Hematopoietic multipotent progenitor cell treated with erythropoietin and hydrocortisone succinate and interleukin-3 and kit ligand, for 15 days (in vitro differentiated cells): ENCODE data around the gene VAT1L.
"Not testable (repeated sequence)": the region's sequence is repeated elsewhere in the genome, so short reads cannot be mapped to it uniquely, and the experiment has no call there.

ENCODE experiments used
- DNase-seq: peaks from one replicate; pipeline ENCODE4 v3.0.0-alpha.2; 2015; ENCODE audit warnings: low spot score

VAT1L gene

DNA sequence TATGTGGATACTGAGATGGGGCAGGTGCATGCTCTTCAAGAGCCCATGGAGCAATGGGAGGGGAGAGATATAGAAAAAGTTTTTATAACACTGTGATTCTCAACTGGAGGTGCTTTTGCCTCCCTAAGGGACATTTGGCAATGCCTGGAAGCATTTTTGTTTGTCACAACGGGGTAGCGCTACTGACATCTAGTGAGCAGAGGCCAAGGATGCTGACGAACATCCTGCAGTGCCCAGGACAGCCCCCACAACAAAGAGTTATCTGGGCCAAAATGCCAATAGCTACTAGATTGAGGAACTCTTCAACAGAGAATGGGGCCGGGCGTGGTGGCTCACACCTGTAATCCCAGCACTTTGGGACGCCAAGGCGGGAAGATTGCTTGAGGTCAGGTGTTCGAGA is 166.8 kb downstream of the VAT1L start:
- no peak for DNase-seq

DNA sequence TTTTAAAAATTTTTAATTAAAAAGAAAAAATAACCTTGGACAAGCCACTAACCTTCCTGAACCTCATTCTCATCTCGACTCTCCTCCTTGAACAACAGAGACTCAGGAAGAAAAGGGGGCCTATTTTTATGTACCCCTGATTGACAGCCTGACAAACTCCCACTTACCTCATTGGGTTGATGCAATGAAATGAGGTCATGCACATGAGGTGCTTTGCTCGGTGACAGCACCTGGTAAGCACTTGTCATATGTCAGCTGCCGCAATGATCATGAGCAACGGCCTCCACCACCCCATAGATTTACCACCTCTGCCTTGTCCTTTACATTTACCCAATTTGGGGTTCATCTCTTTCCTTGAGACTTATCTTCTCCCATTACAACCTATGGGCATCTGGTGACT is 167.9 kb downstream of the VAT1L start:
- no peak for DNase-seq

DNA sequence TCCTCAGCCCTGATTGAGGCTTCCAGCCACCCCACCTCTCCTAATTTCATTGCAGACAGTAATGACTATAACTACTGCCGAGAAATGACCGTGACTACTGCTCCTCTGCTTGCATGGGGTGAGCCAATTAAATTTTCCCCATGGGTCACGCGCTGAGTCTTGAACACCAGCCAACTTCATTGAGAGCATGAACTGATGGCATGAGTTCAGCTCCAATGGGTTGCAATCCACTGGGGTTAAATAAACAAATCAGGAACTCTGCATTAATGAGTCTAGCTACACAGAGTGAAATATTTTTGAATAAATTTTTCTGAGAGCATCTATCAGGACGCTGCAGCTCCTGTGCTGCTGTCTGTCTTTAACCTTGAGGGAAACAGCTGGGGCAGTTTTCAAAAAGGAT is 172.4 kb downstream of the VAT1L start:
- DNase-seq = no peak

DNA sequence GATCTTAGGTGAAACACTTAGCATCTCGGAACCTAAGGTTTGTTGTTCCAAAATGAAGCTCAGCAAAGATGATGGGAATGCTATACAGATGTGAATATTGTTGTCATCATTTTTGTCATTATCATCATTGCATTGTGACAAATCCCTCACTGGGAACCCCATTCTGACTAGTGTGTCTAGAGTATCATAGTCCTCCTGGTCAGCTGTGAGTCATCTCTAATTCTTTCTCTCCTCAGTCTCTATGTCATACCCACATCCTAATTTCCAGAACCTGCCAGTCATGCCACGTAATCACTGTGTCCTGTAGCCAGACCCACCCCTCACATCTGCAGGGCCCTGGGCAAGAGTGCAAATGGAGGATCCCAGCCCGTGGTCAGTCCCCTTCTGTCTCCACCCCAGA is 173.4 kb downstream of the VAT1L start:
- DNase-seq = no peak

DNA sequence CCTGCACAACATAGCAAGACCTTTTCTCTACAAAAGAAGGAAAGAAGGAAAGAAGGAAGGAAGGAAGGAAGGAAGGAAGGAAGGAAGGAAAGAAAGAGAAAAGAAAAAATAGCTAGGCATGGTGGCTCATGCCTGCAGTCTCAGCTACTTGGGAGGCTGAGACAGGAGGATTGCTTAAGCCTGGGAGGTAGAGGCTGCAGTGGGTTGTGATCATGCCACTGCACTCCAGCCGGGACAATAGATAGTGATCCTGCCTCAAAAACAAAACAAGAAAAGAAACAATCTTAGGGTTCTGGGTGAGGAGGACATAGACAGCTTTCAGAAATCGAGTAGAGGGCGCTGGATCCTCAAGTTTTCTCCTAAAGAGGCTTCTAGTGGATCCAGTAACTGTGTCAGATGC is 174.3 kb downstream of the VAT1L start:
- DNase-seq = no peak

DNA sequence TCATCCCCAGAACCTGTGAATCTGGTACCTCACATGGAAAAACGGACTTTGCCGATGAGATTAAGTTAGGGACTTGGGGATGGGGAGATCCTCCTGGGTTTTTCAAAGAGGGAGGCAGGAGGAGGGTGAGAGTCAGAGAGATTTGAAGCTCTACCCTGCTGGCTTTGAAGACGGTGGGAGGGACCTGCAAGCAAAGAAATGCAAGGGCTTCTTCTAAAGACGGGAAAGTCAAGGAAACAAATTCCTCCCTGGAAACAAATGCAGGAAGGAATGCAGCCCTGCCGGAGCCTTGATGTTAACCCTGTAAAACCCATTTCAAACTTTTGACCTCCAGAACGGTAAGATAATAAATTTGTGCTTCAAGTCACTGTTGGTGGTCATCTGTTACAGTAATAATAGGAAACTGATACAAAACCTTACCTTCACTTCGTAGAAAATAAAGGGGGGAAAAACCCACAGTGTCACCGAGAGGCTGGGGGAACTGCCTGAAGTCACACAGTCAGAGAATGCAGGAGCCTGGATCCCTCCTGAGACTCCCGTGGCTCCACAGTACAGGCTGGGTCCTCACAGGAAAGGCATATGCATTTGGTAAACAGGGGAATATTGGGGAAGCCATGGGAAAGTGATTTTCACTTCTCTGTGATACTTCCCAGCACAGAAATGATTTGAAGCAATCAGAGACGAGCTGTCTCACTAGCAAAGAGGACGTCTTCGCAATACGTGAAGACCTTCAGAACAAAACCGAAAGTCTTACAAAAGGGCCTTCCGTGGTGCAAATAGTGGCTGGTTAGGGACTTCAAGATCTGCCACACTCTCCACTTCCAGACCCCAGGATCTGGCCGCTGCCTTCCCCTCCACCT is 175.1 kb downstream of the VAT1L start:
- DNase-seq = no peak

DNA sequence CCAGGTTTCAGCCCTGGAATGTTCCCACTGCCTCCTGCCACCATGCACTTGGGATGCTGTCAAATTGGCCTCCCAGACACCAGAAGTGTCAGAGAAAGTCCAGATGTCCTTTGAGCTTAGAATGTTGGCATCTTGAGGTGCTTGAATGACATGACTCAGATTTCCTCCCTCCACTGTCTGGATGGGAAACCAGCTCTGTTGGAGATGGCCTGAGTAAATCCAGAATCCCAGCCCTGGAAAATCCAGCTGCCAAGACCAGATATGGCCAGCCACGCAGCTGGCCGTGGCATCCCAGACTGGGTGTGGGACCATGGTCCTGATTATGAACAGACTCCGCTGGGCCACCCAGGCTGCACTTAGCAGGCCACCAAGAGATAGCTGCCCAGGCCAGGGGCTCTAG is 177.0 kb downstream of the VAT1L start:
- DNase-seq = no peak

DNA sequence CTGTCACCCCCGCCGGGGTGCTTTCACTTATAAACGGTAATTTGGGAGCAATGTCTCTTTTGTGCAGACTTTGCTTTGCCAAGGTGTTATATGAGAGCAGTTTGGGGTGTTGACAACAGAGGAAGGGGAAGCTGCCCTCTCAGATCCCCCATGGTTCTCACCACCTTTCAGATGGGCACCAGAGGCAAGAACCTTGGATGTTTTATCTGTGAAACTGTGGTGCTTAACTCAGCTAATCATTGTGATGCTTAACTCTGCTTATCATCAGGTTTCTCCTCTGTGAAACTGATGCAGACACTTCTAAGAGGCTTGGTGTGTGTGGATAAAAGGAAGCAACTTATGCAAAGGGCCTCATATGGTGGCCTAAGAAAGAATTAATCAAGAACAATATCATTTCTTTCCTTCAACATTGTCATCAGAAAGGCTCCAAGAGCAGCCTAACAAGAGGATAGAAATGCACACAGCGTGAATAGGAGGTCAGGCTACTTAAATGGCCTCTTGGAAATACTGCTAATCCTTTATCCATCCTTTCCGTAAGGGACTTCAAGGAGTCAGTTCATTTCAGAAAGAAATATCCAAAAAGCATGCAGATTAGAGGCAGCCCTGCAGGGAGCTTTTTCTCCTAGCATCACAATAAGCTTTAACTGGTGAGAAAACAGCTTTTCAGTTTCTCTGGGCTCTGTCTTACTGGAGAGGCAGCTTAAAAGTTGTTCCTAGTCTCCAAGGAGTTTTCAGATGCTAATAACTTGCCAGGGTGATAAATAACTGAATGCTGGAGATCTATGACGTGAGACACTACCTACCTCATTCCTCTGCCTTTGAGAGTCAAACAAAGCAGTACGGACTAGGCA is 178.9 kb downstream of the VAT1L start:
- no peak for DNase-seq

DNA sequence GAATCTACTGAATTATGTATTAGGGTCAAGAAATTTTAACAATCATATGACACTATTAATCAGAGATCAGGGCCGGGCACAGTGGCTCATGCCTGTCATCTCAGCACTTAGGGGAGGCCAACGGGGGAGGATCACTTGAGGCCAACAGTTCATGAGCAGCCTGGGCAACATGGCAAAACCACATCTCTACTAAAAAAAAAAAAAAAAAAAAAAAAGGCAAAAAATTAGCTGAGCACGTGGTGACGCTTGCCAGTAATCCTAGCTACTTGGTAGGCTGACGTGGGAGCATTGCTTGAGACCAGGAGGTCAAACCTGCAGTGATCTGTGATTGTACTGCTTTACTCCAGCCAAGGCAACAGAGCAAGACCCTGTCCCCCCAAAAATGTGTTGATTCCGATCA is 181.5 kb downstream of the VAT1L start:
- peak; percentile 25 for DNase-seq

DNA sequence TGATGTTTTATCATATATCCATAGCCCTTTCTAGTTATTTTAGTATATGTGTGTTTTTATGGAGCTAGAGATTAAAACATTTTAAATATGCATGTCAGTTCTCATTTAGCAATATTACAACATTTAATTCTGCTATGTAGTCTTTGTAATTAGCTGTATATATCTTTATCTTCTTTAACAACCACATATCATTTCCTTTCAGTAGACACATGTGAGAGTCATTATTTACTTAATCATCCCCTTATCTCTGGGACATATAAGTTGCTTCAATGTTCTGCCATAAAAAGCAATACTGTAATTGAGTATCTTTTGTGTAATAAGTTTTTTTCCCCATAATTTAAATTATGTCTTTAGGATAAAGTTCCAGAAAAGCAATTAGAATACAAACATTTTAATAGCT is 182.0 kb downstream of the VAT1L start:
- peak; percentile 57 for DNase-seq

DNA sequence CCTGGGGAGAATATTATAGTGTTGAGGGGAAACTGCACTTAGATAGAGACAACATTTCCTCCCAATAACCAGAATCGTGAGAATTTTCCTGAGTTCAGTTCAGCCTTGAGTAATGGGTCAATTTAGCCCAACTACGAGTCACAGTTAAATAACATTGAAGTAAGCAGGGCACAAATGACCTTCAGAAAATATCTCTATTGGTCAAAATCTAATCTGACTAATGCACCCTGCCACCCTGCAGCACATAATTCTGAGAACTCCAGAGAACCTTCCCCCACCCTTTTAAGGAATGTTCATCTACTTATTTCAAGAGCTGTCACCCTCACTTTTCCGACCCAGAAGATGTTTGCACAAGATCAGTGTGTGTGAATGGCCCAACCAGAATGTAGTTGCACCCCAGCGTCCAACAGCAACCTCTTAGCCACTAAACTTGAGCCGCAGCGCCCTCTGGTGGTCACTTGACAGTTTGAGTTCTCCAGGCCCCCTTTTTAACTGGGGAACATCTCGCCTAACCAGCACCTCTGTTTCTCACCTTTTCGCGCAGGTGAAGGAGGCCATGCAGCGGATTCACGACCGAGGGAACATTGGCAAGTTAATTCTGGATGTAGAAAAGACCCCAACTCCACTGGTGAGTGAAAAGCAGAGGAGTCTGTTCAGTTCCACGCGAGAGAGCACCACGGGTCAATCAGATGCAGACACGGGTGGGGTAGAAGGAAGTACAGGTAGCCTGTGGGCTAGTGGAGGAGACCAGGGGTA is 183.1 kb downstream of the VAT1L start:
- peak; percentile 90 for DNase-seq

DNA sequence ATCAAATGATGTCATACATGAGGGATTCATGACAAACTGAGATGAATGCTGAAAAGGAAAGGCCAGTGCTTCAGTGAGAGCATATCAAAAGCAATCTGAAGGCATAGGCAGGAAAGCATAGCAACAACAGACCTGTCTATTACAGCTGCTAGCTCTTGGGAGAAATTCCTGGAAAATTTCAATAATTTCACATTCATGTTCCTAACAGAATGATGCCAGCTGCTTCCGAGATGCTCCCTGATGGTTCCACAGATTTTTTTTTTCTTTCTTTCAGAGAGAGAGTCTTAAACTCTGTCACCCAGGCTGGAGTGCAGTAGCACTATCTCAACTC is 183.7 kb downstream of the VAT1L start:
- DNase-seq = no peak

DNA sequence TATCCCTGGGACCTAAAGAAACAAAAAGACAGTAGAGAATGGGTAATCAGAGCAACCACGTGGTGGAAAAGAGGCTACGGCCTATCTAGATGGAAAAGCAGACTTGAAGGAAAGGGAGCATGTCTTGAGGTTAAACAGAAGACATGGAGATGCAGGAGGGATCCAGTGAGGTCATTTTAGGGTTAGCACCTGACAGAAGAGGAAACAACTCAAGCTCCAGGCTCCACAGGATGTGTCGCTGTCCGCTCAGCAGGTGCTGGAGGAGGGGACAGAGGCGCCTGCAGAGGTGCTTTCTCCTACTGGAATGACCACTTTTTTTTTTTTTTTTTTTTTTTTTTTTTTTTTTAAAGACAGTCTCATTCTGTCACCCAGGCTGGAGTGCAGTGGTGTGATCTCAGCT is 186.5 kb downstream of the VAT1L start:
- no peak for DNase-seq

DNA sequence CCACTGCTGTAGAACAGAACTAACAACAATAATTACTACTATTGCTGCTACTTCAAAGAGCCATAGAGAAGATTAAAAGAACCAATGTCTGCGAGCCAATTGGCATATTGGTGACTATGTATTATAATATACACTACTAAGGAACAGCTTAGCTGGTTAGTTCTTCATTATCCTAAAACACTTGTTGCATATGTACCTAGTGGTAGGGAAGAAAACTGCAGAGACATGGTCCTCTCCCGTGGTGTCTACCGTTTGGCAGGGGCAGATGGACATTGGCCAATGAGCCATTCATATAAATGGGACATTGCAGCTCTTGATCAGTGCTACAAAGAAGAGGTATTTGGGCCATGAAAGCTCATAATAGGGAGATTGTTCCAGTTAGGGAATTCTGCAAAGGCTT is 187.6 kb downstream of the VAT1L start:
- DNase-seq = no peak

DNA sequence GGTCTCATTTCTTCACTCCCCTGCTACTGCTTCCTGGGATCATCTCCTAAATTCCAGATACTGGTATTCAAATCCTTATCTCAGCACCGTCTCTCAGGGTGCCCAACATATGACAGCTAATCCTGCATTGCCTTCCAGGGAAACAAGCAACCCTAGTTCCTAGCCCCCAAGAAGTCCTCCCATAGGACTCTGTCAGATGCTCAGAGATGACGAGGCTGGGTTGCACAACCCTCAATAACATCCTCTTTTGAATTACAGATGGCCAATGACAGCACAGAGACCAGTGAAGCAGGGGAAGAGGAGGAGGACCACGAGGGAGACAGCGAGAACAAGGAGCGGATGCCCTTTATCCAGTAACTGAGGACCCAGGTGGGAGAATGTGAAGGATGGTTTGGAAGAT is 189.0 kb downstream of the VAT1L start:
- no peak for DNase-seq

DNA sequence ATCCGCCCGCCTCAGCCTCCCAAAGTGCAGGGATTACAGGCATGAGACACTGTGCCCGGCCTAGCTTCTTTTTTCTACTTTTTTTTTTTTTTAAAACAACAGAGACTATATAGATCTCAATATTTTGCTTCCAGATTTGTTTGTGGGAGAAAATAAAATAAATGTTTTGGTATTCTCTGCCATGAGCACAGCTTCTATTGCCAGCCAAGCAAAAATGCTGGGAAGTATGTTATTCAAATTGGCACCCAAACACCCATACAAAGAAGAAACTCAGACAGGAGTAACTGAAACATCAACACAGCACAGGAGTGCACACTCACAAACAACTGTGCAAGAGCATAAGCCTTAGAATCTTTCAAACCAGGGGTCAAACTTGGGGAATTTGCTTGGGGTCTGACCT is 196.7 kb downstream of the VAT1L start:
- no peak for DNase-seq

DNA sequence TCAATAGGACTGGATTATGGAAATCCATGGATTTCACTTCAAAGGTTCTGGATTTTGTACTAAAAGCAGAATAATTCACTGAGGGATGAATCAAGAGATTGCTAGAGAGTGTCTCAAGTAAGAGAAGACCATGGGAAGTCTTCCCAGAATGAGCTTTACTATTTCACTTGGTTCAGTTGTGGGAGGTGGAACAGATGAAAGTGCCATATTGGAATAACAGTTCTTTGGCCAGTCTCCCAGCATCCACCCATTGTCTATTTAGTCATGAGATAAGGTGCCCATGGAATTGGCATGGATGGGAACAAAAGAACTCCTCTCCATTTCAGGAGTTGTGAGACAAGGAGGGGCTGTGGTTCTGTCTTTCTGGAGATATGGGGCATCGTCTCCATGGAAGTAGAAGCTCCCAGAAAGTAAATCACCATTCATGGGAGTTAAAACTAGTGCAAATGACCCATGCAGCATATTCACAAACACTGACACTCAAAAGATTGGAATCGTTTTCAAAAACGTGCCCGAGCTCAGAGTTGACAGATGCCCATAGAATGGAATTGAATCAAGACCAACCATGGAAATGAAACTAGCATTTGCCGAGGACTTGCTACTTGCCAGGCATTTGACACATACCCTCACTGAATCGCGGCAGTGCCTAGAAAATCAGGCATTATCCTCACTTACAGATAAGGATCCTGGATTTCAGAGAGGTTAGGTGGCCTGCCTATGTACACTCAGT is 197.8 kb downstream of the VAT1L start:
- DNase-seq = no peak

DNA sequence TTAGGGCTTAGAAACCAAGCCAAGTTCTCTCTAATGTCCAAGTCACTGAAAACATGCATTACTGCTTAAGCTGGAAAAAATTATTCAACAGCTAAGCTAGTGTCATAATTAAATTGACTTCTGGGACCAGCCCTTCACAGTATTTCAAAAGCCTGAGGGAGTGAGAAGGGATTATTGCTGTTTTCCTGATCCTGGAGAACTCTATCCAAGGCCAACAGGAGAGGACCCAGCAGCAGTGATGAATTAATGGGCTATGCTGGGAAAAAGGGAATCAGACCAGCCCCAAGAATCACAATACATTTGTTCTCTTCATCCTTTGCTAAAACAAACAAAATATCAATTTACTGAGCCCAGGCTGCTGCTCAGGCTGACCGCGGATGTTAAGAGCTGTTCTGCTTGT is 199.4 kb downstream of the VAT1L start:
- no peak for DNase-seq

DNA sequence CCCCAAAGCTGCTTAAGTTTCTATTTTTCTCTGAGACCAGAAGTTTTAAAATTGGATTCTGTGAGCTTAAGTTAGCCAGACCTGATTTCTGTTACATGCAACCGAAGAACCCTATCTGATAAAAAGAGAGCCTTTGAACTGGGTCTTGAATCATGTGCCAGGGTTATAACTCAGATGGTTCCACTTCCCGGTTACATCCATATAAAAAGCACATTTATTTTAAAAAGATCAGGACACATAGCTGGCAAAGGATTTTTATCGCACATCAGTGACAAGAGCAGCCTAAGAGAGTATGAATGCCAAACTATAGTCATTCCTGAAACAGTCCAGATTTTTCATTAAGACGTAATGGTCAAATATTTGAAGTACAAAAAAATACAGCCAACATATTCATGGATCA is 201.5 kb downstream of the VAT1L start:
- DNase-seq = no peak

DNA sequence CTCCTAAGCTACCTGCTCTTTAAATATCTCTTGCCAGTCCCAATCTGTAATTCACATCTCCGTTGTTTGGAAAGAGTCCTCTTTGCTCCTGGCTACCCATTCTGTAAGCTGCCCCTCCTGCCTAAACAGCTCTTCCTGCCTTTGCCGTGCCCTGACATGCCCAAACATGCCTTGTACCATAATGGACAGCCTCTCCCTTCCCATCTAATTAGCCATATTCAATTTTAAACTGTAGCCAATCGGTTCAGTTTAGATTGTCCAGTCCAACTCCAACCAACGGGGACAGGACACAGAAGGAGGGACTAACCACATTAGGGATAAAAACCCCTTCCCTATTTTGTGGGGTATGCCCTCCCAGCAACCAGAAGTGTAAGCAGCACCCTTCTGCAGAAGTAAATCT is 203.3 kb downstream of the VAT1L start:
- no peak for DNase-seq

DNA sequence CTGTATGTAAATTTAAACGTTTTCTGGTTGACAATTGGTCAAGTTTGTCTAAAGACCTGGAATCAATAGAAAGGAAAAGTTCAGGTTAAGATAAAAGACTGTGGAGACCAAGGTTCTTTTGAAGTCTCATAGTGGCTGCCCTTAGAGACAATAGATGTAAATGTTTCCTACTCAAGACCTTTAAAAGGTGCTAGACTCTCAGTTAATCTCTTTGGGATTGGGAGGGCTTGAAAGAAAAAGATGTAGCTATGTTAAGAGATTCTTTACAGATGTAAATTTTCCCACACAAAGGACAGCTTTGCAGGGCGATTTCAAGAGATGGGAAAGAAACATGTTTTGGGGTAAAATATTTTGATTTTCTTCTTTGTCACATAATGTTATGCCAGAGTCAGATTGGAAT is 204.0 kb downstream of the VAT1L start:
- DNase-seq = not testable (repeated sequence)
